ENCODE data around the gene ALCAM.

Gene ALCAM

DNA sequence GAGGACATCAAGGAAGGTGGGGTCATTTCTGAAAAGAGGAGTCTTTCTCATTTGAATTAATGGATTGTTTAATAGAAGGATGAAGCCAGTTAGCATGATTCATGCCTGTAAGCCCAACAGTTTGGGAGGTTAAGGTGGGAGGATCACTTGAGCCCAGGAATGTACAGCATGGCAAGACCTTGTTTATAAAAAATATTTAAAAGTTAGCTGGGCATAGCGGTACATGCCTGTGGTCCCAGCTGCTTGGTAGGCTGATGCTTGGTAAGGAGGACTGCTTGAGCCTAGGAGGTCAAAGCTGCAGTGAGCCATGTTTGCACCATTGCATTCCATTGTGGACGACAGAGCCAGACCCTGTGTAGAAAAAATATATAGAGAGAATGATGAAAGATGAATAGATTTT lies 165.5 kb downstream of the ALCAM start:
- TF ChIP-seq POLR2AphosphoS5 (IDR thresholded peaks at IDR 0.05; ENCODE audit: low read depth), result no peak
- TF ChIP-seq, protein P1, sequence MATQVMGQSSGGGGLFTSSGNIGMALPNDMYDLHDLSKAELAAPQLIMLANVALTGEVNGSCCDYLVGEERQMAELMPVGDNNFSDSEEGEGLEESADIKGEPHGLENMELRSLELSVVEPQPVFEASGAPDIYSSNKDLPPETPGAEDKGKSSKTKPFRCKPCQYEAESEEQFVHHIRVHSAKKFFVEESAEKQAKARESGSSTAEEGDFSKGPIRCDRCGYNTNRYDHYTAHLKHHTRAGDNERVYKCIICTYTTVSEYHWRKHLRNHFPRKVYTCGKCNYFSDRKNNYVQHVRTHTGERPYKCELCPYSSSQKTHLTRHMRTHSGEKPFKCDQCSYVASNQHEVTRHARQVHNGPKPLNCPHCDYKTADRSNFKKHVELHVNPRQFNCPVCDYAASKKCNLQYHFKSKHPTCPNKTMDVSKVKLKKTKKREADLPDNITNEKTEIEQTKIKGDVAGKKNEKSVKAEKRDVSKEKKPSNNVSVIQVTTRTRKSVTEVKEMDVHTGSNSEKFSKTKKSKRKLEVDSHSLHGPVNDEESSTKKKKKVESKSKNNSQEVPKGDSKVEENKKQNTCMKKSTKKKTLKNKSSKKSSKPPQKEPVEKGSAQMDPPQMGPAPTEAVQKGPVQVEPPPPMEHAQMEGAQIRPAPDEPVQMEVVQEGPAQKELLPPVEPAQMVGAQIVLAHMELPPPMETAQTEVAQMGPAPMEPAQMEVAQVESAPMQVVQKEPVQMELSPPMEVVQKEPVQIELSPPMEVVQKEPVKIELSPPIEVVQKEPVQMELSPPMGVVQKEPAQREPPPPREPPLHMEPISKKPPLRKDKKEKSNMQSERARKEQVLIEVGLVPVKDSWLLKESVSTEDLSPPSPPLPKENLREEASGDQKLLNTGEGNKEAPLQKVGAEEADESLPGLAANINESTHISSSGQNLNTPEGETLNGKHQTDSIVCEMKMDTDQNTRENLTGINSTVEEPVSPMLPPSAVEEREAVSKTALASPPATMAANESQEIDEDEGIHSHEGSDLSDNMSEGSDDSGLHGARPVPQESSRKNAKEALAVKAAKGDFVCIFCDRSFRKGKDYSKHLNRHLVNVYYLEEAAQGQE (IDR thresholded peaks at IDR 0.05; ENCODE audit: insufficient replicate concordance, low read depth), result no peak
- no peak for TF ChIP-seq GABPA (IDR thresholded peaks at IDR 0.05; ENCODE audit: low read depth)
- no peak for TF ChIP-seq SPI1 (IDR thresholded peaks at IDR 0.05; ENCODE audit: borderline replicate concordance, low read depth)
- TF ChIP-seq, protein P2, sequence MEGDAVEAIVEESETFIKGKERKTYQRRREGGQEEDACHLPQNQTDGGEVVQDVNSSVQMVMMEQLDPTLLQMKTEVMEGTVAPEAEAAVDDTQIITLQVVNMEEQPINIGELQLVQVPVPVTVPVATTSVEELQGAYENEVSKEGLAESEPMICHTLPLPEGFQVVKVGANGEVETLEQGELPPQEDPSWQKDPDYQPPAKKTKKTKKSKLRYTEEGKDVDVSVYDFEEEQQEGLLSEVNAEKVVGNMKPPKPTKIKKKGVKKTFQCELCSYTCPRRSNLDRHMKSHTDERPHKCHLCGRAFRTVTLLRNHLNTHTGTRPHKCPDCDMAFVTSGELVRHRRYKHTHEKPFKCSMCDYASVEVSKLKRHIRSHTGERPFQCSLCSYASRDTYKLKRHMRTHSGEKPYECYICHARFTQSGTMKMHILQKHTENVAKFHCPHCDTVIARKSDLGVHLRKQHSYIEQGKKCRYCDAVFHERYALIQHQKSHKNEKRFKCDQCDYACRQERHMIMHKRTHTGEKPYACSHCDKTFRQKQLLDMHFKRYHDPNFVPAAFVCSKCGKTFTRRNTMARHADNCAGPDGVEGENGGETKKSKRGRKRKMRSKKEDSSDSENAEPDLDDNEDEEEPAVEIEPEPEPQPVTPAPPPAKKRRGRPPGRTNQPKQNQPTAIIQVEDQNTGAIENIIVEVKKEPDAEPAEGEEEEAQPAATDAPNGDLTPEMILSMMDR (IDR thresholded peaks at IDR 0.05; ENCODE audit: insufficient read depth, low read length), result no peak
- H3K27ac ChIP-seq (replicated peaks), result no peak overlapping the region
- no peak overlapping the region for H3K4me3 ChIP-seq (replicated peaks; ENCODE audit: insufficient read depth, low read length)
- no peaks in the 10 kb centered on the region for H3K27me3 ChIP-seq (ENCODE audit: insufficient read depth, poor library complexity, severe bottlenecking)
- DNase-seq (ENCODE audit: low read depth in 1 of 2, low spot score in 1 of 2), result no peak

DNA sequence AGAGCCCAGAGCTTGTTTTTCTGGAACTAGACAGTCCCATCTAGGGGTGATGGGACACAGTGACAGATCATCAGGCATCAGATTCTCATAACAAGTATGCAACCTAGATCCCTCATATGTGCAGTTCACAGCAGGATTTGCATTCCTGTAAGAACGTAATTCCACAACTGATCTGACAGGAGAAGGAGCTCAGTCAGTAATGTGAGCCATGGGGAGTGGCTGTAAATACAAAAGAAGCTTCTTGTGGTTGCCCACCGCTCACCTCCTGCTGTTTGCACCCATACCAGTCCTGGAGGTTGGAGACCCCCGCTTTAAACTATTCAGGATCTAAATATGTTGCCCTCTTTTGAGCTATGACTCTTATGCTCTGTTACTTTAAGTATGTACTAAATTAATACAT lies 167.3 kb downstream of the ALCAM start:
- H3K27ac ChIP-seq (replicated peaks), result no peak overlapping the region
- H3K27me3 ChIP-seq (ENCODE audit: insufficient read depth, poor library complexity, severe bottlenecking), result no peaks in the 10 kb centered on the region
- TF ChIP-seq, protein P1 (IDR thresholded peaks at IDR 0.05; ENCODE audit: insufficient replicate concordance, low read depth), result no peak
- TF ChIP-seq, protein P2 (IDR thresholded peaks at IDR 0.05; ENCODE audit: insufficient read depth, low read length), result no peak
- TF ChIP-seq SPI1 (IDR thresholded peaks at IDR 0.05; ENCODE audit: borderline replicate concordance, low read depth) (no peak), GABPA (IDR thresholded peaks at IDR 0.05; ENCODE audit: low read depth) (no peak)
- DNase-seq (ENCODE audit: low read depth in 1 of 2, low spot score in 1 of 2), result no peak
- H3K4me3 ChIP-seq (replicated peaks; ENCODE audit: insufficient read depth, low read length), result no peak overlapping the region

DNA sequence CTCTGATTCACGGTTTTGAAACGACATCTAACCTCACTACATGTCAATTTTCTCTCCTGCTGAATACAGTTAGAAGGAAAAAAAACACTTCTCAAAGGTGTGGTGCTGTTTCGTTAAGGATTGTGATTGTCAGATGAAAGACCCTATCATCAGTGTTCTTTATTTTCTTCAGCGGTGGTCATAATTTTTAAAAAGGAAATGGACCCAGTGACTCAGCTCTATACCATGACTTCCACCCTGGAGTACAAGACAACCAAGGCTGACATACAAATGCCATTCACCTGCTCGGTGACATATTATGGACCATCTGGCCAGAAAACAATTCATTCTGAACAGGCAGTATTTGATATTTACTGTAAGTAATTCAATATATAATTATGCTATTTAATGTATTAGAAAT lies 167.8 kb downstream of the ALCAM start:
- H3K4me3 ChIP-seq (replicated peaks; ENCODE audit: insufficient read depth, low read length), result no peak overlapping the region
- no peak for TF ChIP-seq POLR2AphosphoS5 (IDR thresholded peaks at IDR 0.05; ENCODE audit: low read depth)
- no peak for TF ChIP-seq SPI1 (IDR thresholded peaks at IDR 0.05; ENCODE audit: borderline replicate concordance, low read depth)
- no peak for TF ChIP-seq GABPA (IDR thresholded peaks at IDR 0.05; ENCODE audit: low read depth)
- TF ChIP-seq, protein P2 (IDR thresholded peaks at IDR 0.05; ENCODE audit: insufficient read depth, low read length), result no peak
- TF ChIP-seq, protein P1 (IDR thresholded peaks at IDR 0.05; ENCODE audit: insufficient replicate concordance, low read depth), result no peak
- H3K27me3 ChIP-seq (ENCODE audit: insufficient read depth, poor library complexity, severe bottlenecking), result no peaks in the 10 kb centered on the region
- no peak for DNase-seq (ENCODE audit: low read depth in 1 of 2, low spot score in 1 of 2)
- H3K27ac ChIP-seq (replicated peaks), result no peak overlapping the region
